Measurements from ENCODE around the gene NPEPL1.
"Not testable (repeated sequence)": the region's sequence is repeated elsewhere in the genome, so short reads cannot be mapped to it uniquely, and the experiment has no call there.

The NPEPL1 gene

DNA sequence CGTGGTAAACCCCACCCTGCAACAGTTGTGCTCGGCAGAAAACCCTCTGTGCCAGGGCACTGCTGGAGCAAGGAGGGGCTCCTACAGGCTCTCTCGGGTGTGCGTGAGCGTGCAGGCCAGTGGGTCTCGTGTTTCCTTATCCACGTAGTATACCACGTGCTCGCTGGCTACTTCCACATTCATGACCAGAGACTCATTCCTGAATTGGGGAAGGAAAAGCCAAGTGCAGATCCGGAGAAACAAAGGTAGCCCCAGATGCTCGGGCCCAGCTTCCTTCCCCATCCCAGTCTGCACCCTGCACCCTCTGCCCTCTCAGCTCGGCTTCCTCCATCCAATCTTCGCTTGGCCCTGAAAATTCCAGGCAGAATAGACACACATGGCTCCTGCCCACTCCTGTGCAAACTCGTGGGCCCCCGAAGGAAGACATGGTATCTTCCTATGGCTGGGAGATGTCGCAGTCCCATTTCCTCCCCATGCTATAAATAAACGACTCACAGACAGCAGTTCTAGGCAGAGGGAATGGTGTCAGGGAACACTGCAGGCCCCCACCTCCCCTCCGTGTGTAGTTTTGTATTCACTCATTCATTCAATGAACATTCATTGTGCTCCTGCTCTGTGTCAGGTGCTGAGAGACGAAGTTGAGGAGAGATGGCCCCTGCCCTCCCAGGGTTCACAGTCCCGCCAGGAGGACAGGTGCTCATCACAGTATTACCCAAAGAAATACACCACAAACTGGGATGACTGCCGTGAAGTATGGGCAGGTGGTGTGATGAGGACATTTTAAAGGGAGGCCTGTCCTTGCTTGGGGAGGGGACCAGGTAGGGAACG lies 29.6 kb downstream of the NPEPL1 start:
- TF ChIP-seq, protein P1, sequence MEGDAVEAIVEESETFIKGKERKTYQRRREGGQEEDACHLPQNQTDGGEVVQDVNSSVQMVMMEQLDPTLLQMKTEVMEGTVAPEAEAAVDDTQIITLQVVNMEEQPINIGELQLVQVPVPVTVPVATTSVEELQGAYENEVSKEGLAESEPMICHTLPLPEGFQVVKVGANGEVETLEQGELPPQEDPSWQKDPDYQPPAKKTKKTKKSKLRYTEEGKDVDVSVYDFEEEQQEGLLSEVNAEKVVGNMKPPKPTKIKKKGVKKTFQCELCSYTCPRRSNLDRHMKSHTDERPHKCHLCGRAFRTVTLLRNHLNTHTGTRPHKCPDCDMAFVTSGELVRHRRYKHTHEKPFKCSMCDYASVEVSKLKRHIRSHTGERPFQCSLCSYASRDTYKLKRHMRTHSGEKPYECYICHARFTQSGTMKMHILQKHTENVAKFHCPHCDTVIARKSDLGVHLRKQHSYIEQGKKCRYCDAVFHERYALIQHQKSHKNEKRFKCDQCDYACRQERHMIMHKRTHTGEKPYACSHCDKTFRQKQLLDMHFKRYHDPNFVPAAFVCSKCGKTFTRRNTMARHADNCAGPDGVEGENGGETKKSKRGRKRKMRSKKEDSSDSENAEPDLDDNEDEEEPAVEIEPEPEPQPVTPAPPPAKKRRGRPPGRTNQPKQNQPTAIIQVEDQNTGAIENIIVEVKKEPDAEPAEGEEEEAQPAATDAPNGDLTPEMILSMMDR (IDR thresholded peaks at IDR 0.05; ENCODE audit: control extremely low read depth, extremely low read depth, low read depth, missing control alignments), result no peak
- ChIA-PET CTCF (no interaction called here), POLR2A (no interaction called here)
- no peak for DNase-seq (ENCODE audit: extremely low spot score)

DNA sequence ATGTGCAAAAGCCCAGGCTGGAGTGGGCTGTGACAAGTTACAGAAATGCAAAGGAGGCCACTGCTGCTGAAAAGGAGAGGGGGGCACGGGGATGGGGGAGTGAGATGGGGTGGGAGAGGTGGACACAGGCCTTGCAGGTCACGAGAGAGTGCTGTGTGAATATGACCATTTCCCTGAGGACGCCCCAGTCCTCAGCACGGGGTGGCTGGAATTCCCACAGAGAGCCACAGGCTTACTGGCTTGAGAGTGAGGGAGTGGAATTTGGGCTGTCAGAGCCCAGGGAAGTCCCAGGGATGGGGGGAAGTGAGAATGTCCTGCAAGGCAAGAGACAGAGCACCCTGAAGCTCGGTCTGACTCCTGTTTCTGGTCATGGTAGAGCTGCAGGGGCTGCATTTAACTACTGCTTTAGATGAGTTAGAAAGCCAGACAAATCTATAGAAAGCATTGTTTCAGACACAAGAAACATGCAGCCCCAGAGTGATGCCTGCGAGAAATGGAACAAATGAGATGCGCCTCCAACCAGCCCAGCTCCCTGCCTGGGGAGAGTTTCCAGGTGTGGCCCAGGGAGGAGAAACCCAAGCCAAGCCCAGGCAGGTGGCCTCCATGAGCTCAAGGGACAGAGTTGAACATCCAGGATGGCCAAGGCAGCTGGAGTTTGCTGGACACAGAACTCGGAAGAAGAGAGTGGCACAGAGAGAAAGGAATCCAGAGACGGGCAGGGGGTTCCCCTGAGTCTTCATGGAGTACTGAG lies 30.5 kb downstream of the NPEPL1 start:
- ChIA-PET POLR2A (no interaction called here), CTCF (no interaction called here)
- TF ChIP-seq, protein P1 (IDR thresholded peaks at IDR 0.05; ENCODE audit: control extremely low read depth, extremely low read depth, low read depth, missing control alignments), result no peak
- DNase-seq (ENCODE audit: extremely low spot score), result no peak

DNA sequence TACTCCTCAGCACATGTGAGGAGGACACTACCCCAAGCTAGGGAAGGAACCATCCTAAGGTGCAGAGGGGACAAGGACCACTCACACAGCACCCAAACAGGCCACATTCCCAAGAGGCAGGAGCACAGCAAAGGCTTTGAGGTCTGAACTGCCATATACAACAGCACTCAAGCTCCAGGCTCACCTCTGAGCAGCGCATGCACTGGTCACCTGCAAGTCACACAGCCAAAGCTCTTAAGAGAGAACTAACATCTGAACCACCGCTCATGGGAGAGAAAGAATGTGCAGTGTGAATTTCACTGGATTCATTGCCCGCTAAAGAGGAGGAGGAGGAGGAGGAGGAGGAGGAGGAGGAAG lies 31.0 kb downstream of the NPEPL1 start:
- no peak for DNase-seq (ENCODE audit: extremely low spot score)
- CTCF ChIA-PET, result no interaction called here
- POLR2A ChIA-PET, result no interaction called here
- TF ChIP-seq, protein P1 (IDR thresholded peaks at IDR 0.05; ENCODE audit: control extremely low read depth, extremely low read depth, low read depth, missing control alignments), result no peak

DNA sequence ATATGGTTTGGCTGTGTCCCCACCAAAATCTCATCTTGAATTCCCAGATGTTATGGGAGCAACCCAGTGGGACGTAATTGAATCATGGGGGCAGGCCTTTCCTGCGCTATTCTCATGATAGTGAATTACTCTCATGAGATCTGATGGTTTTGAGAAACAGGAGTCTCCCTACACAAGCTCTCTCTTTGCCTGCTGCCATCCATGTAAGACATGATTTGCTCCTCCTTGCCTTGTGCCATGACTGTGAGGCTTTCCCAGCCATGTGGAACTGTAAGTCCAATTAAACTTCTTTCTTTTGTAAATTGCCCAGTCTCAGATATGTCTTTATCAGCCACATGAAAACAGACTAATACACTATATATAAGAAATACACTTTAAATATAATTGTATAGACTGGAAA lies 33.6 kb downstream of the NPEPL1 start:
- POLR2A ChIA-PET; DNase-seq (ENCODE audit: extremely low spot score); CTCF ChIA-PET: not testable (repeated sequence)

DNA sequence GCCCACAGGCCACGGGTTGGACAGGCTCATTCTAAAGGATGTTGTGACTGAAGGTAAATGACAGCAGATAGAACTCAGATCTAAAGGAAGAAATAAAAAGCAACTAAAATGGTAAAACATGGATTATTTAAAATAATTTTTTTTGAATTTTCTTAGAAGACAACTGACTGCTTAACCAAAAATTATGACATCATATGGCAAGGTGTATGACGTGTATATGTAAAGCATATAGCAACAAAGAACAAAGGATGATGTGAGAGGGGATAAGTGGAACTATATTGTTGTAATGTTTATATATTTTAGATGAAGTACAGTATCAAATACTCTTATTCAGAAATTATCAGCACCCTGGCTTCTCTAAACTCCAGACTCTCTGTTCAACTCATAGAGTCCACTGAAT lies 38.6 kb downstream of the NPEPL1 start:
- CTCF ChIA-PET, result no interaction called here
- POLR2A ChIA-PET, result no interaction called here
- TF ChIP-seq, protein P1 (IDR thresholded peaks at IDR 0.05; ENCODE audit: control extremely low read depth, extremely low read depth, low read depth, missing control alignments), result no peak
- no peak for DNase-seq (ENCODE audit: extremely low spot score)

DNA sequence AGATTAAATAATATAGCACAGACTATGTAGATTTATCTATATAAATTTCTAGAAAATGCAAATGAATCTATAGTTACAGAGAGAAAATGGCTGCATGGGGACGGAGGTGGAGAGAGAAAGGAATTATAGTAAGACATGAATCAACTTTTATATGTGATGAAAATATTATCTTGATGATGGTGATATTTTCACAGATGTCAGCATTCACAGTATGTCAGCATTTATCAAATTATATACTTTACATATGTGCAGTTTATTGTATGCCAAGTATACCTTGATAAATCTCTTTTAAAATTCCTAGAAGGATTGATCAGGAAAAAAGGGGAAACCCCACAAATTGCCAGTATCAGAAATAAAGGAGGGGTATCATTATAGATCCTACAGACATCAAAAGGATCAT lies 44.6 kb downstream of the NPEPL1 start:
- POLR2A ChIA-PET, result no interaction called here
- CTCF ChIA-PET, result no interaction called here
- no peak for DNase-seq (ENCODE audit: extremely low spot score)
- TF ChIP-seq, protein P1 (IDR thresholded peaks at IDR 0.05; ENCODE audit: control extremely low read depth, extremely low read depth, low read depth, missing control alignments), result no peak

Data from GM10248 (cell line).